Left colon (tissue), 2 donors: Measurements from ENCODE around the gene MYO3B. TPM values are rescaled to one million over a fixed set of nuclear protein-coding genes. Genes with fewer than 3 reads are reported as not detected.

ENCODE experiments used
- ATAC-seq: fragments of 200-7000 bp; cut with Tn5 transposase; one replicate; pipeline ENCODE4 v1.9.1; 2020; ENCODE audit warnings: mild to moderate bottlenecking, moderate library complexity
- DNase-seq, 2 donors: peaks; one replicate each; pipeline ENCODE4 v3.0.0-alpha.2; 2020
- intact Hi-C, 2 donors: fragments of 100-400 bp; cut with DNase I in 1 of 2; cut with micrococcal nuclease in 1 of 2; formaldehyde crosslinking; loops; one replicate each; pipeline versions ENCODE4 v1.11.2 to v1.14.0; 2022; cut with DNase I, micrococcal nuclease
- total RNA-seq, 2 donors: library from RNA; stranded (reverse); fragmentation: NEBNext Ultra II Directional; extraction: Animal tissue kit (Norgen Biotek cat#: 25700); gene quantifications; one replicate each; pipeline ENCODE4 v1.2.1, GENCODE V29; 2021
- donor health status: DM: no; HTN: no; CAD: no.
- donor health status: DM: yes; HTN: yes; CAD: no.

The MYO3B gene
- total RNA-seq, 2 donors from 2014 or later: 0.09 TPM; not detected in 1

GRCh38 chr2:170227507-170227947 lies 49.6 kb downstream of the MYO3B start:
- intact Hi-C loops: no loop called here
- no peak for DNase-seq
- ATAC-seq: no peak

- DNase-seq (no peak), ATAC-seq (no peak)
- intact Hi-C loops: no loop called here
Observed at GRCh38 chr2:170227951-170228350, 50.0 kb downstream of the MYO3B start.

- intact Hi-C loops: no loop called here
- ATAC-seq: no peak
- no peak for DNase-seq
Observed at GRCh38 chr2:170228429-170228828, 50.5 kb downstream of the MYO3B start.

GRCh38 chr2:170229125-170229524 lies 51.2 kb downstream of the MYO3B start:
- intact Hi-C loops: no loop called here
- ATAC-seq: no peak

GRCh38 chr2:170229744-170230143 lies 51.8 kb downstream of the MYO3B start:
- ATAC-seq (no peak), DNase-seq (no peak)
- intact Hi-C loops: no loop called here

More at GRCh38 chr2:170229125-170229524, 51.2 kb downstream of the MYO3B start:
- DNase-seq: no peak

- intact Hi-C loops: no loop called here
- ATAC-seq (peak; percentile 39), DNase-seq (no peak)
Observed at GRCh38 chr2:170235860-170236679, 58.1 kb downstream of the MYO3B start.

- DNase-seq (no peak), ATAC-seq (no peak)
- intact Hi-C loops: no loop called here
Observed at GRCh38 chr2:170236680-170237047, 58.7 kb downstream of the MYO3B start.

- DNase-seq: no peak
- intact Hi-C loops: no loop called here
- no peak for ATAC-seq
Observed at GRCh38 chr2:170237572-170238120, 59.7 kb downstream of the MYO3B start.

GRCh38 chr2:170238776-170239175 lies 60.8 kb downstream of the MYO3B start:
- intact Hi-C loops: no loop called here
- ATAC-seq (no peak), DNase-seq (no peak)

- DNase-seq: no peak
- no peak for ATAC-seq
- intact Hi-C loops: no loop called here
Observed at GRCh38 chr2:170240629-170241028, 62.7 kb downstream of the MYO3B start.

GRCh38 chr2:170241756-170242155 lies 63.8 kb downstream of the MYO3B start:
- ATAC-seq: no peak
- no peak for DNase-seq
- intact Hi-C loops: no loop called here

GRCh38 chr2:170243118-170243837 lies 65.3 kb downstream of the MYO3B start:
- no peak for ATAC-seq

GRCh38 chr2:170243898-170244297 lies 66.0 kb downstream of the MYO3B start:
- ATAC-seq: no peak
- no peak for DNase-seq
- intact Hi-C loops: no loop called here

More at GRCh38 chr2:170243118-170243837, 65.3 kb downstream of the MYO3B start:
- no peak for DNase-seq
- intact Hi-C loops: no loop called here

- intact Hi-C loops: no loop called here
- no peak for DNase-seq
- no peak for ATAC-seq
Observed at GRCh38 chr2:170244555-170244954, 66.6 kb downstream of the MYO3B start.

- no peak for ATAC-seq
- intact Hi-C loops: no loop called here
- no peak for DNase-seq
Observed at GRCh38 chr2:170245312-170245711, 67.4 kb downstream of the MYO3B start.

- ATAC-seq: no peak
Observed at GRCh38 chr2:170247333-170247732, 69.4 kb downstream of the MYO3B start.

GRCh38 chr2:170247882-170248393 lies 70.0 kb downstream of the MYO3B start:
- no peak for ATAC-seq
- intact Hi-C loops: no loop called here
- DNase-seq: no peak

More at GRCh38 chr2:170247333-170247732, 69.4 kb downstream of the MYO3B start:
- DNase-seq: no peak
- intact Hi-C loops: no loop called here

GRCh38 chr2:170248574-170249393 lies 70.8 kb downstream of the MYO3B start:
- DNase-seq (no peak), ATAC-seq (no peak)
- intact Hi-C loops: no loop called here

GRCh38 chr2:170249761-170250160 lies 71.8 kb downstream of the MYO3B start:
- DNase-seq (no peak), ATAC-seq (no peak)
- intact Hi-C loops: no loop called here
